GM12892 (cell line): ENCODE measurements around the gene GDAP1L1.

Experiments used
- POLR2A ChIP-seq: IDR thresholded peaks from 2 replicates; pipeline ENCODE4 v1.6.1; 2011; ENCODE audit warnings: low read depth, low read length, control low read depth
- POLR2AphosphoS5 ChIP-seq: IDR thresholded peaks from 2 replicates; pipeline ENCODE4 v1.6.1; 2011; ENCODE audit warnings: low read depth, low read length, control low read depth
- TAF1 ChIP-seq: IDR thresholded peaks from 2 replicates; pipeline ENCODE4 v1.6.1; 2011; ENCODE audit warnings: low read depth, mild to moderate bottlenecking, control low read depth, low read length, borderline replicate concordance

- TF ChIP-seq TAF1 (no peak), POLR2AphosphoS5 (no peak), POLR2A (no peak)
Observed at GRCh38 chr20:44301285-44301684, 54.2 kb downstream of the GDAP1L1 start.
